HEK293 (cell line): ENCODE measurements around the gene KLF11.
"Not testable (repeated sequence)": the region's sequence is repeated elsewhere in the genome, so short reads cannot be mapped to it uniquely, and the experiment has no call there.

Experiments
- CTCF ChIA-PET: fragments of 350-600 bp; formaldehyde crosslinking; extraction: SDS; loops from one replicate; lab custom pipeline; 2021; ENCODE audit warnings: antibody characterized with exemption; lab: Yijun Ruan, JAX
- POLR2A ChIA-PET: fragments of 300-600 bp; formaldehyde crosslinking; extraction: SDS; loops from one replicate; lab custom pipeline; 2020; ENCODE audit warnings: antibody characterized with exemption, inconsistent platforms; lab: Yijun Ruan, JAX
- H3K27ac ChIP-seq: fragments of 200-500 bp; sonication (Bioruptor generic); 2 replicates; pipeline ENCODE4 v1.5.1; 2014; ENCODE audit warnings: low read depth, low read length, control low read depth, inconsistent platforms; ENCODE audit errors: extremely low read depth
- H3K36me3 ChIP-seq, 2 experiments: fragments of 200-500 bp in 1 of 2; sonication (Bioruptor generic) in 1 of 2; 1 replicate in 1 of 2; 2 replicates in 1 of 2; pipeline ENCODE4 v1.5.1; 2014 to 2017; ENCODE audit warnings: inconsistent platforms in 2 of 2, low read length in 2 of 2; ENCODE audit not compliant: control insufficient read depth in 2 of 2, insufficient read depth in 1 of 2
- H3K4me1 ChIP-seq: fragments of 200-500 bp; sonication (Bioruptor generic); 2 replicates; pipeline ENCODE4 v1.5.1; 2014; ENCODE audit warnings: mild to moderate bottlenecking, low read length, inconsistent platforms; ENCODE audit not compliant: control insufficient read depth, insufficient read depth
- H3K4me3 ChIP-seq: 2 replicates; pipeline ENCODE4 v1.5.1; 2011; ENCODE audit warnings: low read depth, mild to moderate bottlenecking, control low read depth, low read length, moderate library complexity
- H3K9me3 ChIP-seq: fragments of 200-500 bp; sonication (Bioruptor generic); 2 replicates; pipeline ENCODE4 v1.5.1; 2014; ENCODE audit warnings: low read depth, low read length, inconsistent platforms; ENCODE audit not compliant: control insufficient read depth, insufficient read depth
- EGR2 ChIP-seq: fragments of 450-650 bp; formaldehyde crosslinking; IDR thresholded peaks from 2 replicates; pipeline ENCODE4 v1.5.1; 2016; ENCODE audit warnings: low read depth, missing biosample characterization, missing genetic modification characterization
- KLF17 ChIP-seq: fragments of 450-650 bp; formaldehyde crosslinking; IDR thresholded peaks from 2 replicates; pipeline ENCODE4 v1.5.1; 2016; ENCODE audit warnings: missing biosample characterization, missing genetic modification characterization
- KLF8 ChIP-seq: fragments of 450-650 bp; formaldehyde crosslinking; IDR thresholded peaks from 2 replicates; pipeline ENCODE4 v1.5.1; 2016; ENCODE audit warnings: missing biosample characterization, missing genetic modification characterization
- ZBTB17 ChIP-seq: fragments of 450-650 bp; formaldehyde crosslinking; IDR thresholded peaks from 2 replicates; pipeline ENCODE4 v1.5.1; 2016; ENCODE audit warnings: missing biosample characterization, missing genetic modification characterization
- ZEB2 ChIP-seq: fragments of 450-650 bp; formaldehyde crosslinking; IDR thresholded peaks from 2 replicates; pipeline ENCODE4 v1.5.1; 2016; ENCODE audit warnings: missing biosample characterization, missing genetic modification characterization

KLF11 gene

DNA sequence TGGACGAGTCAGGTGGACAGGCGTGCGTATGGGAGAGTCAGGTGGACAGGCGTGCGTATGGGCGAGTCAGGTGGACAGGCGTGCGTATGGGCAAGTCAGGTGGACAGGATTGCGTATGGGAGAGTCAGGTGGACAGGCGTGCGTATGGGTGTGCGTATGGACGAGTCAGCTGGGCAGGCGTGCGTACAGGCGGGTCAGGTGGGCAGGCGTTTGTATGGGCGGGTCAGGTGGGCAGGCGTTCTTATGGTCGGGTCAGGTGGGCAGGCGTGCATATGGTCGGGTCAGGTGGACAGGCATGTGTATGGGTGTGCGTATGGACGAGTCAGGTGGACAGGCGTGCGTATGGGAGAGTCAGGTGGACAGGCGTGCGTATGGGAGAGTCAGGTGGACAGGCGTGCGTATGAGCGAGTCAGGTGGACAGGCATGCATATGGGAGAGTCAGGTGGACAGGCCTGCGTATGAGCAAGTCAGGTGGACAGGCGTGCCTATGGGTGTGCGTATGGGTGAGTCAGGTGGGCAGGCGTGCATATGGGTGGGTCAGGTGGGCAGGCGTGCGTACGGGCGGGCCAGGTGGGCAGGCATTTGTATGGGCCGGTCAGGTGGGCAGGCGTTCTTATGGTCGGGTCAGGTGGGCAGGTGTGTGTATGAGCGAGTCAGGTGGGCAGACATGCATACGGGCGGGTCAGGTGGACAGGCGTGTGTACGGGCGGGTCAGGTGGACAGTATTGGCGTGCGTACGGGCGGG is 32.3 kb upstream of the KLF11 start:
- H3K9me3 ChIP-seq, H3K36me3 ChIP-seq, H3K27ac ChIP-seq, H3K4me1 ChIP-seq, H3K4me3 ChIP-seq, POLR2A ChIA-PET: not testable (repeated sequence)
- CTCF ChIA-PET = interaction anchor here (0.6 kb wide), 1 partner anchor 1295 kb away, joined by 3 read pairs; no protein-coding TSS in a partner anchor
- TF ChIP-seq KLF8 (tag by site-specific recombination) (peak; percentile 8; the same call in 1 of the 2 replicates), EGR2 (tag by site-specific recombination) (0 out of 2 replicates have a peak, but pooled peaks have one; percentile 2)

DNA sequence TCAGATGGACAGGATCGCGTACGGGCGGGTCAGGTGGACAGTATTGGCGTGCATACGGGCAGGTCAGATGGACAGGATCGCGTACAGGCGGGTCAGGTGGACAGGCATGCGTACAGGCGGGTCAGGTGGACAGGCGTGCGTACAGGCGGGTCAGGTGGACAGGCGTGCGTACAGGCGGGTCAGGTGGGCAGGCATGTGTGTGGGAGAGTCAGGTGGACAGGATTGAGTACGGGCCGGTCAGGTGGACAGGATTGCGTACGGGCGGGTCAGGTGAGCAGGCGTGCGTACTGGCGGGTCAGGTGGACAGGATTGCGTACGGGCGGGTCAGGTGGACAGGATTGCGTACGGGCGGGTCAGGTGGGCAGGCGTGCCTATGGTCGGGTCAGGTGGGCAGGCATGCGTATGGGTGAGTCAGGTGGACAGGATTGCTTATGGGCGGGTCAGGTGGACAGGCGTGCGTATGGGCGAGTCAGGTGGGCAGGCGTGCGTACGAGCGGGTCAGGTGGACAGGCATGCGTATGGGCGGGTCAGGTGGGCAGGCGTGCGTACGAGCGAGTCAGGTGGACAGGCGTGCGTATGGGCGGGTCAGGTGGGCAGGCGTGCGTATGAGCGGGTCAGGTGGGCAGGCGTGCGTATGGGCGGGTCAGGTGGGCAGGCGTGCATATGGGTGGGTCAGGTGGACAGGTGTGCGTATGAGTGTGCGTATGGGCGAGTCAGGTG is 31.6 kb upstream of the KLF11 start:
- H3K4me1 ChIP-seq, CTCF ChIA-PET, H3K9me3 ChIP-seq, H3K4me3 ChIP-seq, H3K36me3 ChIP-seq, POLR2A ChIA-PET, H3K27ac ChIP-seq: not testable (repeated sequence)

DNA sequence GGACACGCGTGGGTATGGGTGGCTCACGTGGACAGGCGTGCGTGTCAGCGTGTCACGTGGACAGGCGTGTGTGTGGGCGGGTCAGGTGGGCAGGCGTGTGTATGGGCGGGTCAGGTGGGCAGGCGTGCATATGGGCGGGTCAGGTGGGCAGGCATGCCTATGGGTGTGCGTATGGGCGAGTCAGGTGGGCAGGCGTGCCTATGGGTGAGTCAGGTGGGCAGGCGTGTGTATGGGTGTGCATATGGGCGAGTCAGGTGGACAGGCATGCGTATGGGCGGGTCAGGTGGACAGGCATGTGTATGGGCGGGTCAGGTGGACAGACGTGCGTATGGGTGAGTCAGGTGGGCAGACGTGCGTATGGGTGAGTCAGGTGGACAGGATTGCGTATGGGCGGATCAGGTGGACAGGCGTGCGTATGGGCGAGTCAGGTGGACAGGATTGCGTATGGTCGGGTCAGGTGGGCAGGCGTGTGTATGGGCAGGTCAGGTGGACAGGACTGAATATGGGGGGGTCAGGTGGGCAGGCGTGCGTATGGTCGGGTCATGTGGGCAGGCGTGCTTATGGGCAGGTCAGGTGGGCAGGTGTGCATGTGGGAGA is 30.9 kb upstream of the KLF11 start:
- TF ChIP-seq KLF17 = peak; percentile 38; the same call in 1 of the 2 replicates
- H3K9me3 ChIP-seq, H3K4me1 ChIP-seq, H3K4me3 ChIP-seq, POLR2A ChIA-PET, CTCF ChIA-PET, H3K36me3 ChIP-seq, H3K27ac ChIP-seq: not testable (repeated sequence)

DNA sequence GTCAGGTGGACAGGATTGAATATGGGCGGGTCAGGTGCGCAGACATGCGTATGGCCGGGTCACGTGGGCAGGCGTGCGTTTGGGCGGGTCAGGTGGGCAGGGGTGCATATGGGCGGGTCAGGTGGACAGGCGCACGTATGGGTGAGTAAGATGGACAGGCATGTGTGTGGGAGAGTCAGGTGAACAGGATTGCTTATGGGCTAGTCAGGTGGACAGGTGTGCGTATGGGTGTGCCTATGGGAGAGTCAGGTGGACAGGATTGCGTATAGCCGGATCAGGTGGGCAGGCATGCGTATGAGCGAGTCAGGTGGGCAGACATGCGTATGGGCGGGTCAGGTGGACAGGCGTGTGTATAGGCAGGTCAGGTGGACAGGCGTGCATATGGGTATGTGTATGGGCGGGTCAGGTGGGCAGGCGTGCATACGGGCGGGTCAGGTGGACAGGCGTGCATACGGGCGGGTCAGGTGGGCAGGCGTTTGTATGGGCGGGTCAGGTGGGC is 30.3 kb upstream of the KLF11 start:
- Histone ChIP-seq H3K27ac (no peak overlapping the region), H3K4me1 (no peaks in the 10 kb centered on the region), H3K9me3 (no peaks in the 10 kb centered on the region), H3K4me3 (no peak overlapping the region), H3K36me3 (no peaks in the 10 kb centered on the region)
- TF ChIP-seq ZEB2 (tag by site-specific recombination) (peak; percentile 50; the same call in 1 of the 2 replicates), KLF8 (tag by site-specific recombination) (peak; percentile 56), ZBTB17 (tag by site-specific recombination) (no peak)
- CTCF ChIA-PET = no interaction called here
- POLR2A ChIA-PET = no interaction called here

GRCh38 chr2:10013651-10014417 is 29.5 kb upstream of the KLF11 start:
- H3K4me1 ChIP-seq, H3K9me3 ChIP-seq, POLR2A ChIA-PET, H3K4me3 ChIP-seq, CTCF ChIA-PET, H3K27ac ChIP-seq, H3K36me3 ChIP-seq: not testable (repeated sequence)
- TF ChIP-seq KLF17 = peak; percentile 66; the same call in 1 of the 2 replicates
